Measurements from ENCODE around the gene CENPN. TPM values are rescaled to one million over a fixed set of nuclear protein-coding genes. Genes with fewer than 3 reads are reported as not detected.

The CENPN gene
- total RNA-seq, 1 donor from 2014 or later = 10.0 TPM

- no peak overlapping the region for H3K4me3 Mint-ChIP-seq (ENCODE audit: unreplicated experiment)
- TF ChIP-seq, protein P1, sequence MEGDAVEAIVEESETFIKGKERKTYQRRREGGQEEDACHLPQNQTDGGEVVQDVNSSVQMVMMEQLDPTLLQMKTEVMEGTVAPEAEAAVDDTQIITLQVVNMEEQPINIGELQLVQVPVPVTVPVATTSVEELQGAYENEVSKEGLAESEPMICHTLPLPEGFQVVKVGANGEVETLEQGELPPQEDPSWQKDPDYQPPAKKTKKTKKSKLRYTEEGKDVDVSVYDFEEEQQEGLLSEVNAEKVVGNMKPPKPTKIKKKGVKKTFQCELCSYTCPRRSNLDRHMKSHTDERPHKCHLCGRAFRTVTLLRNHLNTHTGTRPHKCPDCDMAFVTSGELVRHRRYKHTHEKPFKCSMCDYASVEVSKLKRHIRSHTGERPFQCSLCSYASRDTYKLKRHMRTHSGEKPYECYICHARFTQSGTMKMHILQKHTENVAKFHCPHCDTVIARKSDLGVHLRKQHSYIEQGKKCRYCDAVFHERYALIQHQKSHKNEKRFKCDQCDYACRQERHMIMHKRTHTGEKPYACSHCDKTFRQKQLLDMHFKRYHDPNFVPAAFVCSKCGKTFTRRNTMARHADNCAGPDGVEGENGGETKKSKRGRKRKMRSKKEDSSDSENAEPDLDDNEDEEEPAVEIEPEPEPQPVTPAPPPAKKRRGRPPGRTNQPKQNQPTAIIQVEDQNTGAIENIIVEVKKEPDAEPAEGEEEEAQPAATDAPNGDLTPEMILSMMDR (IDR thresholded peaks at IDR 0.05) = no peak
- peaks cover 14% of the 10 kb centered on the region for H3K9me3 Mint-ChIP-seq (ENCODE audit: unreplicated experiment)
- H3K27me3 Mint-ChIP-seq (ENCODE audit: unreplicated experiment) = no peaks in the 10 kb centered on the region
- DNase-seq (ENCODE audit: extremely low spot score, unreplicated experiment) = no peak
- H3K36me3 Mint-ChIP-seq (ENCODE audit: unreplicated experiment) = peaks cover 7% of the 10 kb centered on the region
- H3K4me1 Mint-ChIP-seq (ENCODE audit: unreplicated experiment) = no peaks in the 10 kb centered on the region
- no peak overlapping the region for H3K27ac Mint-ChIP-seq (ENCODE audit: unreplicated experiment)
These were observed 46.7 kb downstream of the CENPN start for GRCh38 chr16:81053761-81054160.

- no peaks in the 10 kb centered on the region for H3K9me3 Mint-ChIP-seq (ENCODE audit: unreplicated experiment)
- no peaks in the 10 kb centered on the region for H3K27me3 Mint-ChIP-seq (ENCODE audit: unreplicated experiment)
- no peaks in the 10 kb centered on the region for H3K4me1 Mint-ChIP-seq (ENCODE audit: unreplicated experiment)
- TF ChIP-seq, protein P1 (IDR thresholded peaks at IDR 0.05) = no peak
- no peak for DNase-seq (ENCODE audit: extremely low spot score, unreplicated experiment)
- no peak overlapping the region for H3K4me3 Mint-ChIP-seq (ENCODE audit: unreplicated experiment)
- no peaks in the 10 kb centered on the region for H3K36me3 Mint-ChIP-seq (ENCODE audit: unreplicated experiment)
- H3K27ac Mint-ChIP-seq (ENCODE audit: unreplicated experiment) = no peak overlapping the region
These were observed 53.7 kb downstream of the CENPN start for GRCh38 chr16:81060576-81061306.

DNA sequence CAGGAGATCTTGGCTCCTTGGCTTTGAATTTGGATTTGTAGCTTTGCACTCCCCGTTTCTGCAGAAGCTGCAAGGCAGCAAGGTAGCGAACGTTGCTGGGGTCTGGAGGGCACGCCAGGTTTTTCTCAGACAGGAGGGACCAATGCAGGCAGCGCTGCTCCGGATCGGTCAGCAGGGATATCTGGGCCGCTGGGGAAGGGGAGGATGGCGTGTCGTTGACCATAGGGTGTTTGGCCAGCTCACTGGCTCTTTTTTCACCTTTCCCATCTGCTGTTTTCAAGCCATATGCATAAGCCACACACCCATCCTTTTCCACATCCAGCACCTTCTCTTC lies 54.3 kb downstream of the CENPN start:
- DNase-seq (ENCODE audit: extremely low spot score, unreplicated experiment) = no peak
- H3K9me3 Mint-ChIP-seq (ENCODE audit: unreplicated experiment) = no peaks in the 10 kb centered on the region

GRCh38 chr16:81061871-81062608 lies 55.0 kb downstream of the CENPN start:
- TF ChIP-seq, protein P1 (IDR thresholded peaks at IDR 0.05) = no peak
- H3K4me3 Mint-ChIP-seq (ENCODE audit: unreplicated experiment) = no peak overlapping the region
- H3K9me3 Mint-ChIP-seq (ENCODE audit: unreplicated experiment) = no peaks in the 10 kb centered on the region

More for the DNA sequence above, 54.3 kb downstream of the CENPN start:
- no peak overlapping the region for H3K4me3 Mint-ChIP-seq (ENCODE audit: unreplicated experiment)
- no peaks in the 10 kb centered on the region for H3K4me1 Mint-ChIP-seq (ENCODE audit: unreplicated experiment)
- H3K27me3 Mint-ChIP-seq (ENCODE audit: unreplicated experiment) = no peaks in the 10 kb centered on the region
- H3K36me3 Mint-ChIP-seq (ENCODE audit: unreplicated experiment) = no peaks in the 10 kb centered on the region
- no peak overlapping the region for H3K27ac Mint-ChIP-seq (ENCODE audit: unreplicated experiment)
- TF ChIP-seq, protein P1 (IDR thresholded peaks at IDR 0.05) = no peak

DNA sequence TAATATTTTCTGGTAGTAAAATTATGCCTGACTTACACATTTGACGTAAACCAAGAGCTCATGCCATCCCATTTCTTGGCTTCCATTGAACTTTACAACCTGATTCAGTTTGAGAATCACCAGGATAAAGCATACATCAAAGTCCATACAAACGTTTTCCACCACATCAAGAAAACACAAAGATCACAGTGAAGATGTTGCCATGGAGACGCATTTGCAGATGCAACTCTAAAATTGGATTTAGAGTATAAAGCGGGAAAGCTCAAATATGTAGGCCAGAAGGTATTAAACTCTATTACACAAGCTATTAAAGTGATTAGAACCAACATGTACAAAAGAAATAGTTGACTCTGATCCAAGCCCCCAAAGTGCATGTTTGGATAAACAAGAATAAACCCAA lies 59.7 kb downstream of the CENPN start:
- no peaks in the 10 kb centered on the region for H3K4me1 Mint-ChIP-seq (ENCODE audit: unreplicated experiment)
- H3K27ac Mint-ChIP-seq (ENCODE audit: unreplicated experiment) = no peak overlapping the region

More at GRCh38 chr16:81061871-81062608, 55.0 kb downstream of the CENPN start:
- Mint-ChIP-seq H3K27ac (ENCODE audit: unreplicated experiment) (no peak overlapping the region), H3K36me3 (ENCODE audit: unreplicated experiment) (no peaks in the 10 kb centered on the region), H3K4me1 (ENCODE audit: unreplicated experiment) (no peaks in the 10 kb centered on the region), H3K27me3 (ENCODE audit: unreplicated experiment) (no peaks in the 10 kb centered on the region)
- no peak for DNase-seq (ENCODE audit: extremely low spot score, unreplicated experiment)

More for the DNA sequence above, 59.7 kb downstream of the CENPN start:
- Mint-ChIP-seq H3K36me3 (ENCODE audit: unreplicated experiment) (no peaks in the 10 kb centered on the region), H3K9me3 (ENCODE audit: unreplicated experiment) (no peaks in the 10 kb centered on the region), H3K27me3 (ENCODE audit: unreplicated experiment) (no peaks in the 10 kb centered on the region), H3K4me3 (ENCODE audit: unreplicated experiment) (no peak overlapping the region)
- TF ChIP-seq, protein P1 (IDR thresholded peaks at IDR 0.05) = no peak
- DNase-seq (ENCODE audit: extremely low spot score, unreplicated experiment) = no peak
